SK-N-SH treated with all-trans-retinoic acid at 6 μM for 48 hours (cell line): ENCODE data around the gene COMMD3.

ENCODE experiments used
- ESRRG ChIP-seq: fragments of 250-450 bp; sonication (Bioruptor Pico); IDR thresholded peaks from 2 replicates; pipeline ENCODE4 v1.6.1; 2021; ENCODE audit warnings: mild to moderate bottlenecking
- SNAI2 ChIP-seq: fragments of 250-450 bp; sonication (Bioruptor Pico); IDR thresholded peaks from 2 replicates; pipeline ENCODE4 v1.5.0; 2020; ENCODE audit warnings: mild to moderate bottlenecking, moderate library complexity
- ZC3H10 ChIP-seq: fragments of 250-450 bp; sonication (Bioruptor Pico); IDR thresholded peaks from 2 replicates; pipeline ENCODE4 v1.5.1; 2021; ENCODE audit warnings: mild to moderate bottlenecking, moderate library complexity
- ZFP30 ChIP-seq: fragments of 450-650 bp; formaldehyde crosslinking; IDR thresholded peaks from 2 replicates; pipeline ENCODE4 v1.5.0; 2022; ENCODE audit warnings: mild to moderate bottlenecking, moderate library complexity
- TF ChIP-seq, protein P1 (sequence below): fragments of 250-450 bp; sonication (Bioruptor Pico); IDR thresholded peaks from 2 replicates; pipeline ENCODE4 v1.5.0; 2020; ENCODE audit warnings: mild to moderate bottlenecking, moderate library complexity
- TF ChIP-seq, protein P2 (sequence below): fragments of 250-450 bp; sonication (Bioruptor Pico); IDR thresholded peaks from 2 replicates; pipeline ENCODE4 v1.8.0; 2020; ENCODE audit warnings: mild to moderate bottlenecking, moderate library complexity, borderline replicate concordance

DNA sequence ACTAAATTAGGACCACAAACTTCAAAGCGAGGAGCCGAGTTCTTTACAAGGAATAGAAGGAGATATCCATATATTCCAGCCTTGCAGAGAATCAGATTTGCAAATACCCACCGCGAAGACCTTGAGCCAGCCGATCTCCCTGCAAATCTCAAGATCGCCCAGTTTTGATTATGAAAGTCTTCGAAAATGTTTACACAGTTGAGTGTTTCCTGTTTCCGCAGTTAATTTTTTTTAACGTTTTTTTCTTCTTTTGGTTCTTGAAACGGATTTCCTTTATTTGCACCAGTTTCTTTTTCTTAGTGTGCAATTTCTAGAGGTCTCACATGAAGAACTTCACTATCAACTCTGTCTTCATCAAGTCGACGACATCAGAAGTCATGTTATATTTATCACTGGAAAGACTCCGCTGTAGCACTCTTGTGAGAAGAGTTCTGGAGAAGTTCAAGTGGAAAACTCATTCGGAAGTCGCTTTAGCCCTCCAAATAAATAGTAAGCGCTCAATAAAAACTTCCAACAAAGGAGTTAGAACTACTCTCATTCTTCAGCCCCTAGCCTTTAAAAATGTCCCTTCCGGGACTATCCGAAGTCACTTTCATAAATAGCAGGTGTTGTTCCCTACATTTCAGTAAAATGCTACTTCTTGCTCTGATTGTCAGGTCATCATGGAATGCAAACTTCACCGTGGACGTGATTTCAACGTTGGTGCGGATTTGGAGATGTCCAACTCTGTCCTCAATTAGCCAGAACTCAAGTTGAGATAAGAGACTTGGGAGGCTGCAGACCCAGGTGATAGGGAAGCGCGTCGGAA, 17.2 kb downstream of the COMMD3 start:
- TF ChIP-seq SNAI2 (CRISPR knock-in tag) (no peak), ESRRG (CRISPR knock-in tag) (no peak), ZC3H10 (CRISPR knock-in tag) (no peak), ZFP30 (CRISPR knock-in tag) (no peak)
- TF ChIP-seq, protein P1, sequence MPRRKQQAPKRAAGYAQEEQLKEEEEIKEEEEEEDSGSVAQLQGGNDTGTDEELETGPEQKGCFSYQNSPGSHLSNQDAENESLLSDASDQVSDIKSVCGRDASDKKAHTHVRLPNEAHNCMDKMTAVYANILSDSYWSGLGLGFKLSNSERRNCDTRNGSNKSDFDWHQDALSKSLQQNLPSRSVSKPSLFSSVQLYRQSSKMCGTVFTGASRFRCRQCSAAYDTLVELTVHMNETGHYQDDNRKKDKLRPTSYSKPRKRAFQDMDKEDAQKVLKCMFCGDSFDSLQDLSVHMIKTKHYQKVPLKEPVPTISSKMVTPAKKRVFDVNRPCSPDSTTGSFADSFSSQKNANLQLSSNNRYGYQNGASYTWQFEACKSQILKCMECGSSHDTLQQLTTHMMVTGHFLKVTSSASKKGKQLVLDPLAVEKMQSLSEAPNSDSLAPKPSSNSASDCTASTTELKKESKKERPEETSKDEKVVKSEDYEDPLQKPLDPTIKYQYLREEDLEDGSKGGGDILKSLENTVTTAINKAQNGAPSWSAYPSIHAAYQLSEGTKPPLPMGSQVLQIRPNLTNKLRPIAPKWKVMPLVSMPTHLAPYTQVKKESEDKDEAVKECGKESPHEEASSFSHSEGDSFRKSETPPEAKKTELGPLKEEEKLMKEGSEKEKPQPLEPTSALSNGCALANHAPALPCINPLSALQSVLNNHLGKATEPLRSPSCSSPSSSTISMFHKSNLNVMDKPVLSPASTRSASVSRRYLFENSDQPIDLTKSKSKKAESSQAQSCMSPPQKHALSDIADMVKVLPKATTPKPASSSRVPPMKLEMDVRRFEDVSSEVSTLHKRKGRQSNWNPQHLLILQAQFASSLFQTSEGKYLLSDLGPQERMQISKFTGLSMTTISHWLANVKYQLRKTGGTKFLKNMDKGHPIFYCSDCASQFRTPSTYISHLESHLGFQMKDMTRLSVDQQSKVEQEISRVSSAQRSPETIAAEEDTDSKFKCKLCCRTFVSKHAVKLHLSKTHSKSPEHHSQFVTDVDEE (CRISPR knock-in tag) = no peak
- TF ChIP-seq, protein P2, sequence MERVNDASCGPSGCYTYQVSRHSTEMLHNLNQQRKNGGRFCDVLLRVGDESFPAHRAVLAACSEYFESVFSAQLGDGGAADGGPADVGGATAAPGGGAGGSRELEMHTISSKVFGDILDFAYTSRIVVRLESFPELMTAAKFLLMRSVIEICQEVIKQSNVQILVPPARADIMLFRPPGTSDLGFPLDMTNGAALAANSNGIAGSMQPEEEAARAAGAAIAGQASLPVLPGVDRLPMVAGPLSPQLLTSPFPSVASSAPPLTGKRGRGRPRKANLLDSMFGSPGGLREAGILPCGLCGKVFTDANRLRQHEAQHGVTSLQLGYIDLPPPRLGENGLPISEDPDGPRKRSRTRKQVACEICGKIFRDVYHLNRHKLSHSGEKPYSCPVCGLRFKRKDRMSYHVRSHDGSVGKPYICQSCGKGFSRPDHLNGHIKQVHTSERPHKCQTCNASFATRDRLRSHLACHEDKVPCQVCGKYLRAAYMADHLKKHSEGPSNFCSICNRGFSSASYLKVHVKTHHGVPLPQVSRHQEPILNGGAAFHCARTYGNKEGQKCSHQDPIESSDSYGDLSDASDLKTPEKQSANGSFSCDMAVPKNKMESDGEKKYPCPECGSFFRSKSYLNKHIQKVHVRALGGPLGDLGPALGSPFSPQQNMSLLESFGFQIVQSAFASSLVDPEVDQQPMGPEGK = no peak
